Mesothelial cell of epicardium (in vitro differentiated cells): ENCODE results near the gene HDGFL2. TPM values are rescaled to one million over a fixed set of nuclear protein-coding genes. Genes with fewer than 3 reads are reported as not detected.

Experiments used
- DNase-seq, 2 experiments: peaks; one replicate each; pipeline ENCODE4 v3.0.0; 2021; ENCODE audit warnings: low spot score in 2 of 2; ENCODE audit not compliant: unreplicated experiment in 2 of 2
- H3K27ac Mint-ChIP-seq: 2 replicates; pipeline ENCODE4 v1.8.0; 2021; ENCODE audit warnings: mixed read lengths
- H3K27me3 Mint-ChIP-seq: 2 replicates; pipeline ENCODE4 v1.8.0; 2021; ENCODE audit warnings: low read depth, mixed read lengths
- H3K36me3 Mint-ChIP-seq: 2 replicates; pipeline ENCODE4 v1.8.0; 2021; ENCODE audit warnings: mixed read lengths
- H3K4me1 Mint-ChIP-seq: 2 replicates; pipeline ENCODE4 v1.8.0; 2021; ENCODE audit warnings: mixed read lengths
- H3K4me3 Mint-ChIP-seq: 2 replicates; pipeline ENCODE4 v1.8.0; 2021; ENCODE audit warnings: mild to moderate bottlenecking, moderate library complexity, mixed read lengths
- H3K9me3 Mint-ChIP-seq: 2 replicates; pipeline ENCODE4 v1.8.0; 2021; ENCODE audit warnings: mixed read lengths
- total RNA-seq: library from RNA; stranded (reverse); gene quantifications from 3 replicates; pipeline ENCODE4 v1.2.1, GENCODE V29; 2021
- TF ChIP-seq, protein P1 (sequence below): fragments of 200-600 bp; sonication (generic); IDR thresholded peaks from one replicate; pipeline ENCODE4 v1.5.0; 2021; ENCODE audit warnings: antibody characterized with exemption; ENCODE audit not compliant: unreplicated experiment

Gene HDGFL2
- total RNA-seq, 1 donor from 2014 or later: 91.3 TPM

DNA sequence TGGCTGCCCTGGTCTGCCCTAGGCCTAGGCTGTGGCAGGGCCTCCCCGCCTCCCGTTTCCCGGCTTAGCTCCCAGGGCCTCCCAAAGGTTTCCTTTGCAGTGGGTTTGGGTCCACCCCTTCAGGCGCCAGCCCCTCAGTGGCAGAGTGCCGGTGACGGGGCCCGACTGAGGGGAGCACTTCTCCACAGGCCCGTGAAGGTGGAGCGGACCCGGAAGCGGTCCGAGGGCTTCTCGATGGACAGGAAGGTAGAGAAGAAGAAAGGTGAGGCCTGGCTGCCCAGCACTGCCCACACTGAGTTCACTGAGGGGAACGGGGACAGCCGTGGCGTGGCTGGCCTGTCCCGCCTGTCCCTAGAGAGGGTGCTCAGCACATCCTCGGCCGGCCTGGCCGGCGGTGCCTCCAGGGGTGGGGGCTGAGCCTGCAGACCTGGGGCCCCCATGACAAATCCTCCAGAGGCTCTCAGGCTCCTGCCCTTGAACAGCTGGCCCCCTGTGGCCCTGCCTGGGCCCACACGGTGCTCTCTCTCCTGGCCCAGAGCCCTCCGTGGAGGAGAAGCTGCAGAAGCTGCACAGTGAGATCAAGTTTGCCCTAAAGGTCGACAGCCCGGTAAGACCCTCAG, 25.8 kb downstream of the HDGFL2 start:
- Mint-ChIP-seq H3K4me3 (no peak overlapping the region), H3K36me3 (peaks cover 6% of the 10 kb centered on the region)

DNA sequence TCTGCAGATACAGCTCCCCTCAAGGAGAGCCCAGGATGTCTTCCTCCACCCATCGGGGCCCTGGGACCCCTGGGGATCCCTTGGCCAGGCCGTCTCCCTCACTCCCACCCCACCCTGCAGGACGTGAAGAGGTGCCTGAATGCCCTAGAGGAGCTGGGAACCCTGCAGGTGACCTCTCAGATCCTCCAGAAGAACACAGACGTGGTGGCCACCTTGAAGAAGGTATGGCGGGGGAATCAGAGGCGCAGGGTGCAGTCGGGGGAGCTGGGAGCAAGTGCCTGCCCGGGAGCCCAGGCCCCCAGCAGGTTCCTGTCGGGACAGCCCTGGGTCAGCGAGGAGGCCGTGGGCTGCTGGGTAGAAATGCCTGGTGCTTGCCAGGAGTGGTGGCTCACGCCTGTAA, 26.6 kb downstream of the HDGFL2 start:
- no peaks in the 10 kb centered on the region for H3K27me3 Mint-ChIP-seq
- H3K9me3 Mint-ChIP-seq: no peaks in the 10 kb centered on the region
- H3K36me3 Mint-ChIP-seq: peaks cover 6% of the 10 kb centered on the region
- no peak overlapping the region for H3K27ac Mint-ChIP-seq
- H3K4me3 Mint-ChIP-seq: no peak overlapping the region
- DNase-seq: no peak
- TF ChIP-seq, protein P1, sequence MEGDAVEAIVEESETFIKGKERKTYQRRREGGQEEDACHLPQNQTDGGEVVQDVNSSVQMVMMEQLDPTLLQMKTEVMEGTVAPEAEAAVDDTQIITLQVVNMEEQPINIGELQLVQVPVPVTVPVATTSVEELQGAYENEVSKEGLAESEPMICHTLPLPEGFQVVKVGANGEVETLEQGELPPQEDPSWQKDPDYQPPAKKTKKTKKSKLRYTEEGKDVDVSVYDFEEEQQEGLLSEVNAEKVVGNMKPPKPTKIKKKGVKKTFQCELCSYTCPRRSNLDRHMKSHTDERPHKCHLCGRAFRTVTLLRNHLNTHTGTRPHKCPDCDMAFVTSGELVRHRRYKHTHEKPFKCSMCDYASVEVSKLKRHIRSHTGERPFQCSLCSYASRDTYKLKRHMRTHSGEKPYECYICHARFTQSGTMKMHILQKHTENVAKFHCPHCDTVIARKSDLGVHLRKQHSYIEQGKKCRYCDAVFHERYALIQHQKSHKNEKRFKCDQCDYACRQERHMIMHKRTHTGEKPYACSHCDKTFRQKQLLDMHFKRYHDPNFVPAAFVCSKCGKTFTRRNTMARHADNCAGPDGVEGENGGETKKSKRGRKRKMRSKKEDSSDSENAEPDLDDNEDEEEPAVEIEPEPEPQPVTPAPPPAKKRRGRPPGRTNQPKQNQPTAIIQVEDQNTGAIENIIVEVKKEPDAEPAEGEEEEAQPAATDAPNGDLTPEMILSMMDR: no peak
- H3K4me1 Mint-ChIP-seq: no peaks in the 10 kb centered on the region

More for the DNA sequence above, 25.8 kb downstream of the HDGFL2 start:
- Mint-ChIP-seq H3K27ac (no peak overlapping the region), H3K27me3 (no peaks in the 10 kb centered on the region), H3K9me3 (no peaks in the 10 kb centered on the region), H3K4me1 (no peaks in the 10 kb centered on the region)
- TF ChIP-seq, protein P1: no peak
- no peak for DNase-seq

DNA sequence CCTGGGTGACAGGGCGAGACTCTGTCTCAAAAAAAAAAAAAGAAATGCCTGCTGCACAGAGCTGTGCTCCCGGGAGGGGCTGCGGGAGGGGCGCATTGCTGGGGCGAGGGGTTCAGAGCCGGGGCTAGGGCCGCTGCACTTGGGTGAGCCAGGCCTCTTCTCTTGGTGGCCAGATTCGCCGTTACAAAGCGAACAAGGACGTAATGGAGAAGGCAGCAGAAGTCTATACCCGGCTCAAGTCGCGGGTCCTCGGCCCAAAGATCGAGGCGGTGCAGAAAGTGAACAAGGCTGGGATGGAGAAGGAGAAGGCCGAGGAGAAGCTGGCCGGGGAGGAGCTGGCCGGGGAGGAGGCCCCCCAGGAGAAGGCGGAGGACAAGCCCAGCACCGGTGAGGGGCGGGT, 27.2 kb downstream of the HDGFL2 start:
- no peaks in the 10 kb centered on the region for H3K9me3 Mint-ChIP-seq
- H3K36me3 Mint-ChIP-seq: peaks cover 6% of the 10 kb centered on the region
- no peaks in the 10 kb centered on the region for H3K27me3 Mint-ChIP-seq
- no peak overlapping the region for H3K4me3 Mint-ChIP-seq
- no peak for DNase-seq
- H3K4me1 Mint-ChIP-seq: no peaks in the 10 kb centered on the region
- TF ChIP-seq, protein P1: no peak
- no peak overlapping the region for H3K27ac Mint-ChIP-seq

DNA sequence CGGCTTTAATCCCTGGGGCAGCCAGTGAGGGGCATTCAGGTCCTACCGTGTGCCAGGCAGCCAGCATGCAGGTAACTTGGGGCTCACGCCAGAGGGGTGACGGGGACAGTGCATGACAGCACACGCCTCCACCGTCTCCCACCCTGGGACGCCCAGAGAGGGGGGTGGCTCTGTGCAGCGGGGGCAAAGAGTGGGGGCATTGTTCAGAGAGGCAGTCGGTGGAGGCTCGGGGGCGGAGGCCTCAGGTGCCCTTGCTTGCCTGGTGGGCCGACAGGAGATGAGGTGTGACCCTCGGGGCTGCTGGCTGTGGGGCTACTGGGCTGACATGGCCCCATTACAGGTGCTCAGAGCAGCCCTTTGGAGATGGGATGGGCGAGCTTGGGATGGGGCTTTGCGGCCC, 27.8 kb downstream of the HDGFL2 start:
- no peak for DNase-seq
- Mint-ChIP-seq H3K36me3 (peaks cover 4% of the 10 kb centered on the region), H3K27ac (no peak overlapping the region), H3K27me3 (no peaks in the 10 kb centered on the region), H3K4me1 (no peaks in the 10 kb centered on the region), H3K9me3 (no peaks in the 10 kb centered on the region), H3K4me3 (no peak overlapping the region)
- TF ChIP-seq, protein P1: no peak

DNA sequence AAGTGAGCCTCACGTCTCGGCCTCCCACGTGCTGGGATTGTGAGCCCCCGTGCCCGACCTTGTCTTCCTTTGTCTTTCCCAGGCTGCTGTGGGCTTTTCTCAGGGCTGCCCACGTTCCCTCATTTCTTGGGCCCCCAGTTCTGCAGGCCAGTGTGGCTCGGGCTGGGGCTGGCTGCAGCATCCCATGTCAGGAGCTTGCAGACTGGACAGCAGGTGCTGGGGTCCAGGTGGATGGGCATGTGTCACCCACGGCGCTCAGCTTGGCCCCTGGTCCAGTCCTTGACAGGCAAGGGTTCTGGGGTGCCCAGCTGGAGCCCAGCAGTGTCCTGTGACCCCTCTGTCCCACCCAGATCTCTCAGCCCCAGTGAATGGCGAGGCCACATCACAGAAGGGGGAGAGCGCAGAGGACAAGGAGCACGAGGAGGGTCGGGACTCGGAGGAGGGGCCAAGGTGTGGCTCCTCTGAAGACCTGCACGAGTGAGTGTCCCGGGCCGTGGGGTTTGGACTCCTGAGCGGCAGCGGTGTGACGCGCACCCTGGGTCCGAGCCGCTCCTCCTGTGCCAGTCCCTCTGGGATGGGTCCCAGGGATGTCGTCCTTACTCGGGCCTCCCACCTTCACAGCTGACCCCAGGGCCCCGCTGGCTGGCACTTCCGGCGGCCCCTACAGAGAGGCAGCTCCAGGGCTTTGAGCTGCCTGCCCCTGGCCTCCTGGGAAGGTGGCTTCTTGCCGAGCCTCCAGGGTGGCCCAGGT, 28.9 kb downstream of the HDGFL2 start:
- DNase-seq: no peak
- TF ChIP-seq, protein P1: no peak
- no peaks in the 10 kb centered on the region for H3K9me3 Mint-ChIP-seq
- H3K4me1 Mint-ChIP-seq: no peaks in the 10 kb centered on the region
- H3K27me3 Mint-ChIP-seq: no peaks in the 10 kb centered on the region
- no peak overlapping the region for H3K27ac Mint-ChIP-seq
- H3K4me3 Mint-ChIP-seq: no peak overlapping the region
- H3K36me3 Mint-ChIP-seq: peaks cover 11% of the 10 kb centered on the region
